HS-27A (cell line): Measurements from ENCODE around the gene TRUB2.

Experiments
- DNase-seq: peaks from one replicate; pipeline ENCODE4 v3.0.0-alpha.2; 2012; ENCODE audit warnings: low read depth, missing footprints

The TRUB2 gene

DNA sequence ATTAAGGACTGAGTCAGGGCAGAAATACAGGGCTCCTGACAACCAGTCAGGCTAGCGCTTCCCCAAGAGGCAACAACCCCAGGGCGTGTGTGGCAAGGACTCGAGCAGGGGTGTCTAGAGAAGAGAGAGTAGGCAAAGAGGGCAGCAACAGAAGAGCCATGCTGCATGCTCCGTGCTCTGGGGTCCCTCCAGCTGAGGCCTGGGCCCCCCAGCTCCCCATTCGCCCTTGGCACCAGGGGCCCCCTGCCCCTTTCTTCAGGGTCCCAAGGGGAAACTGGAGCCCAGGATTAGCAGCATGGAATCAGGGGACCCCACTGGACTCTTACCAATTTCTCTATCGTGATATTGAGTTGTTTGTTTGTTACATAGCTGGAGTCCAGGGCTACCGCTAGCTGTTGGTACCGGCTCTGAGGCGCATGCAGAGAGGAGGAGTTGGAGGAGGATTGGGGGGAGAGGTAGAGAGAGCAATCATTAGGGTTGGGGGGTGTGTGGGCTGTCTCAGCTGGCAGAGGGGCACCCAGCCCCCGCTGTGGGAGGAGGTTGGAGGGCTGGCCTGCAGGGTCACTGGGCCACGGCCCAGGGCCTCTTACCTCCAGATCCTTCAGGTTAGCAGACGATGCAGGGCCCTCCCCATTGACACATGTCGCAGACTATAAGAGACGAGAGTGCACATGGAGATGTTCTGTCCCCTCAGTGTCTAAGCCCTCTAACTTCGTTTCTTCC, 55.2 kb downstream of the TRUB2 start:
- DNase-seq, result no peak

DNA sequence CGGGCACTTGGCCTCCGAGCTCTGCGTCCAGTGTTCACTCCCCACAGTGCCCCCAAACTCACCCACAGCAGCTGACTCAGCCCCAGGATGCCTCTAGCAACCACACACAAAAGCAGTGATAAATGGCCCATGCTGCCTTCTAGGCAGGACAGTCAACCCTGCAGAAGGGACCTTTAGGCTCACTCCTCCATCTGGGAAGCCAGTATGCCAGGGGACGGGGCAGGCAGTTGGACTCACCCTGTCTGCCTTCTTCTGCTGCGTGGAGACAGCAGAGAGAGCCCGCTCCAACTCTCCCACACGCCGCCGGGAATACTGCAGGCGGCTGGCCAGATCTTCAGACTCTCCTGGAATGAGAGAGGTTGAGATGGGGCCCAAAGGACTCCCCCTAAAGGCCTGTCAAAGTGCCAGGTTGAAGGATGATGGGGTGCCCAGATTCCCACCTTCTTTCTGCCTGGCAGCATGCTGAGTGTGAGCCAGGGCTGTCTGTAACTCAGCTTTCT, 56.8 kb downstream of the TRUB2 start:
- no peak for DNase-seq

DNA sequence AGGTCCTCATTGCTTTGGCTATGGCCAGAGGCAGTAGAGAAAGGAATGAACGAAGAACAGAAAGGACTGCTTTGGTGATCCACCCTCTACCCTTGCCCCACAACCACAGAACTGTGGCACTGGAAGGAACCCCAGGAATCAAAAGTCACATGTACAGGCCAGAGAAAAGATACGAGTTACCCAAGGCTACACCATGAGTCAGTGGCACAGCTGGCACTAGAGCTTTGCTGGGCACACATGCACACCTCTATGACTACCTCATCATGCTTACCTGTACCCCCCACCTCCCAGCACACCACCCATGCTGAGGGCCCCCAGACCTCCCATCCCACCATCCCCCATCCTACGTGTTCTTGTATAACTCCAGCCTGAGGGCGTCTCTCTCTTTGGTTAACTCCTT, 59.6 kb downstream of the TRUB2 start:
- no peak for DNase-seq

DNA sequence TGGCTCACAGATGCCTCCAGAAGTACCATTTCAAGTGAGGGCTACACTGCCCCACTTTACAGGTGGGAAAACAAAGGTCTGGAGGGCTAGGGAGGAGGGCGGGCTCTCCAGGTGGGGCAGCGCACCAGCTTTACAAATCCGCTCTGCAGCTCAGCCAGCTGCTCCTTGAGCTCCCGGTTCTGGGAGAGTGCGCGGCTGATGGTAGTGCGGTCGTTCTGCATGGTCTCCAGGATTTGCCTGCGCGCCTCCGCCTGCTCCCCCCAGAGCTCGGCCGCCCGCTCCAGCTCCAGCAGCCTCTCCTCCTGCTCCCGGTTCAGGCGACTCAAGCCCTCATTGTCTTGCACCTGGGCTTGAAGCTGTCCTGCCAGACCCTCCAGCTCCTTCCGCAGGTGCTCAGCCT, 61.9 kb downstream of the TRUB2 start:
- no peak for DNase-seq

DNA sequence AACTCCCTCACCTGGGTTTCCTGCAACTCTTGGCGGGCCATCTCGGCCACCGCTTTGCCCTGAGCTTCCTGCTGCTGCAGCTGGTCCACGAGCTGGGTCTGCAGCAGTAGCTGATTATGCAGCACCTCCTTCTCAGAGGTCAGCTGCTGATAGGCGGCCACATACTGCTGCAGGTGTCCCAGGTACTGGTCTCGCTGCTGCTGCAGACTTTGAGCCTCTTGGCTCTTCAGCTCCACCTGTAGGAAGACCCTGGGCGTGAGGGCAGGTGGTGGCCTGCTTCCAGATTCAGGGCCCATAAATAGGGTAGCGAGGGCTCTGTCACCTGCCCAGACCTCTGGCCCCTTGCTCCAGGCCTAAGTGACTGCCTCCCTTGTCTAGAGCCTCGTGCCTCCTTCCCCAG, 63.1 kb downstream of the TRUB2 start:
- DNase-seq, result no peak

DNA sequence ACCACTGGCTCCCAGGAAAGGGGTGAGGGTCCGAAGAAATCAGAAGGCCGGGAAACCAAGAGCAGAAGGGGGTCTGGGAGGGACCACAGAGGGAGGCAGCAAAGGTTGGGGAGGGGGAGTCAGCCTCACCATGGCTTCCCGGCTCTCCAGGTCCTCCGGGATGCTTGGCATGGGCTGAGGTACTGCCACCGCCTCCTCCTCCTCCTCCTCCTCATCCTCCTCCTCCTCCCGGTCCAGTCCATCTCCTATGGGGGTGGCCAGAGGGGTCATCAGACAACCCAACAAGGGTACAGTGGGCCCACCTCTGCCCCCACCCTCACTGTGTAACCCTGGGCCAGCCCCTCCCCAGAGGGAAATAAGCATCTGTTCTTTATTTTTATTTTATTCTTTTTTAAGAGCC, 63.9 kb downstream of the TRUB2 start:
- DNase-seq, result no peak

DNA sequence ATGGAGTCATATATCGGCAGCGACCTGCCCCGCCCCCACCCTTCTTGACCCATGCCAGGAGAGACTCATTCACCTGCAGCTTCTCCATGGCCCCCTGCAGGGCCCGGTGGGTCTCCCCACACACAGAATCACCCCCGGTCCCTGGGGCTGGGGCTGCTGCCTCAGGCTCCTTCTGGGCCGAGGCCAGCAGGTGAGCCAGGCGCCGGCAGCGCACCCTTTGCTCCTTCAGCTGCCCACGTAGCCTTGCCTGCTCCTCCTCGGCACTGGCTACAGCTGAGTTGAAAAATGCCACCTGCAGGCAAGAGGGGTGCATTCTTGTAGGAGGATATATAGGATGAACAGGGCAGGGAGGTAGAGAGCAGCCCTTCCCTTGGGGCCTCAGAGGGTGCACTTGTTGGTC, 64.3 kb downstream of the TRUB2 start:
- no peak for DNase-seq

DNA sequence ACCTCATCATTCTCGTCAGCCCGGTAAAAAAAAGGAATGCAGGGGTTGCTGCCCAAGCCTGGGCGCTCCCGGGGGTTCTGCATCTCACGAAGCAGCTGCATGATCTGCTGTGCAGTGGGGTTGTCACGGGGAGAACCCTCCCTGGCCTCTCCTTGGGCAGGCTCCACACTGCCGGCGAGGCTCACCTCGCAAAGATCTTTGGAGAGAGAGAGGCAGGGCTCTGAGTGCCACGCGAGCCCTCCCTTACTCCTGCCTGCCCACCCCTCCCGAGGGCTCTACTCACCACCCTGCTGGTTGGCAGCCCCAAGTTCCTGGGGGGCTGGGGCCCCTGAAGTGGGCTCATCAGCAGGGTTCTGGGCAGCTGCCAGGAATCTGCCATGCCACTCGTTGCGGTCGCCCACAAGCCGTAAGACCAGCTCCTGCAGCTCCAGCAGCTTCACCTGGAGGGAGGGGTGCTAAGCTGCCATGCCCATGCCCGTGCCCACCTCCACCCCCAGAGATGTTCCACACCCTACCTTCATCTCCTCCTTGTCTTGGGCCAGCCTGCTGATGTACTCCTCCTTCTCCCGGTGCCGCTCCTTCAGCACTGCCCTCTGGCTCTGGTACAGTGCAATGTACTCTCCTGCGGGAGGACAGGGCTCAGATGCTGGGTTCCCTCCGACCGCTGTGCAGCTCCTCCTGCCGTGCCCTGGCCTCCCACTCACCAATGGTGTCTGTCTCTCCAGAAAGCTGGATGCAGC, 65.0 kb downstream of the TRUB2 start:
- DNase-seq, result no peak
